Activated CD8-positive, alpha-beta memory T cell treated with anti-CD3 and anti-CD28 coated beads for 24 hours (primary cell): ENCODE data around the gene PPP2R3B.
"Not testable (repeated sequence)": the region's sequence is repeated elsewhere in the genome, so short reads cannot be mapped to it uniquely, and the experiment has no call there.

ENCODE experiments used
- DNase-seq: peaks from one replicate; pipeline ENCODE4 v3.0.0-alpha.2; 2020

Gene PPP2R3B

GRCh38 chrX:336227-336626, 50.5 kb downstream of the PPP2R3B start:
- no peak for DNase-seq

DNA sequence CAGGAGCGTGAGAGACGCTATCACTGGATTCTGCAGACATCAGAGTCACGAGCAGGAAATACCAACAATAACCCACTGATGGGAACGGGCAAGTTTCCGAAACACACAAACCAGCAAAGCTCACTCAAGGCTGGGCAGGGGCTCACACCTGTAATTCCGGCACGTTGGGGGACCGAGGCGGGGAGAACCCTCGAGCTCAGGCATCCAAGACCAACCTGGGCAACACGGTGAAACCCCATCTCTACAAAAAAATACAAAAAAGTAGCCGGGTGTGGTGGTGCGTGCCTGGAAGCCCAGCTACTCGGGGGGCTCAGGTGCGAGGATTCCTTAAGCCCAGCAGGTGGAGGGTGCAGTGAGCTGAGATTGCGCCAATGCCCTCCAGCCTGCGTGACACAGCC, 51.0 kb downstream of the PPP2R3B start:
- no peak for DNase-seq

DNA sequence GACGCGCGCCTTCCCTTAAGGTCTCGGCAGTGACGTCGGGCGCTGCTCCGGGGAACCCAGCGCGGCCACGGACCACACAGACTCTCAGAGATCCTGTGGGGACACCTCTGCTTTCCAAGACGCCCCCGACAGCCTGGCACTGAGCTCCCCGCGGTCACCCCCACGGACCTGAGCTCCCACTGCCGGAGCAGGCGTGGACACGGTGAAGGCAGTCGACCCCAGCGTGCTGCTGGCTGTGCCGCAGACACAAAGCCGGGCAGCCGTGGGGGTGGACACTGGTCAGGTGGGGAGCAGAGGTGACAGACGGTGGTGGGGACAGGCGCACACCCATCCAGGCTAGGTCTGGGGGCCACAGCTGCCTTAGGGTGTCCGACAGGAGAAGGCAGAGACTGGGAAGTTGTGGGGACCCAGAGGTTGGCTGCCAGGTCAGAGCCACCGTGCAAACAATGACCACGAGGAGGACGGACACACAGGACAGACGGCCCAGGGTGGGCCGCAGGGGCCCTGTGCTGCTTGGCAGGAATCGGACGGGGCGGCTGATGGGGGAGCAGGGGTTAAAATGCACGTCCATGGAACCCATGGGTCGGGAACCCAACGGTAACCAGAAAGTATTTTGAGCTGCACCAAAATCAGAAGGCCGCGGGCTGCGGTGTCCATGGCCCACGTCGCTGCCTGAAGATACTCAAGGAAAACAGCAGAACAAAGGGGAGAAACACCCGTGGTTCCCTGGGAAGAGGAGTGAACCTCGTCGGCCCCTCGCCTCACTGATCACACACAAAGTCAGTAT, 51.5 kb downstream of the PPP2R3B start:
- no peak for DNase-seq

DNA sequence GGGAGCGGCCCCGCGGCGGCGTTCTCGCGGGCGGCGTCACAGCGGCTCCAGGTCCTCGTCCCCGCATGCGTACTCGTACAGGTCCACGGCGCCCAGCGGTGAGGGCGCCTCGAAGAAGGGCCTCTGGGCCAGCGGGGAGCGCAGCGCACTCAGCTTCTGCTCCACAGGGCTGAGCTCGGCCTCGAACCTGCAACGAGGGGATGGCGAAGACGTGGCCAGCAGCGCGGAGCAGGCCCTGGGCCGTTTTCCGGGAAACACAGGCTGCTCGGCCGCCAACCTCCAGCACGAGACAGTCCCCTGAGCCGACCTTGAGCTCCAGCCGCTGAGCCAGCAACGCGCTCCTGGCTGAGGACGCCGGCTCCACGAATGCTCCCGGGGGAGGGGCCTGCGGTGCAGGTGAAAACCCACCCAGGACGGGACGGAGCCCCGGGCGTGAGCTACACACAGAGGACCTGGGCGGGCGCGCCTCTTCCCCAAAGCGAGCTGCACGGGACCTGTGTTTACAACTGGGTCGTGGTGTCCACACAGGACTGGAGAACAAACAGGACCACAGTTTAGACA, 52.3 kb downstream of the PPP2R3B start:
- DNase-seq, result no peak

DNA sequence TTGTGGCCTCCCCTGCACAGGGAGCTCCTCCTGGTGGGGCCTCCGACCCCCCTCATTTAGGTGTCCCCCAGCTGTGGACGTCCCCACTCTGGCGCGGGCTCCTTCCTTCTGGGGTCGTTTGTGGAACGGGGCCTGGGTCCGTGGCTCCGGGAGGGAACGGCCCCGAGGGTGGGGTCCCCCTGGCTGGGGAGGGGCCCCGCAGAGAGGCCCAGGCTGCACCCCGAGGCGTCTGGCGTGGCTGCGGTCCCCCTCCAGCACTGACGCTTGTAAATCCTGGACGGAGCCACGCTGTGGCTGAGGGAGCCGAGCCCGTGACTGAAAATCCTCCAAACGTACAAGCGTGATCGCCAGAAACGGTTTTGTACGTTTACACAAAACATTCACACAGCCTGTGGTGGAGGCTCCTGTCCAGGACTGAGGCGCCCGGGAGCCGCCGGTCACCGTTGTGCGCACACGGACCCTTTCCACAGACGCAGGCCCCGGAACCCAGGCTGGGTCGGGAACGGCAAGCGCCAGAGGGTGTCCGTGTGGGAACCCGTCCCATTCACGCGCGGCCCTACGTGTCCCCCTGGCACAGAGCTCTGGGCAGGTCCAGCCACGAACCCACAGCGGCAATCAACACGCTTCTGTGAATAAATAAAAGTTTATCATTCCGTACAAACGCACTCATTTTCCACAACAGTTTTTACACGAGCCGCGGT, 52.9 kb downstream of the PPP2R3B start:
- DNase-seq, result no peak

- DNase-seq, result no peak
Observed at GRCh38 chrX:332916-333610, 53.6 kb downstream of the PPP2R3B start.

DNA sequence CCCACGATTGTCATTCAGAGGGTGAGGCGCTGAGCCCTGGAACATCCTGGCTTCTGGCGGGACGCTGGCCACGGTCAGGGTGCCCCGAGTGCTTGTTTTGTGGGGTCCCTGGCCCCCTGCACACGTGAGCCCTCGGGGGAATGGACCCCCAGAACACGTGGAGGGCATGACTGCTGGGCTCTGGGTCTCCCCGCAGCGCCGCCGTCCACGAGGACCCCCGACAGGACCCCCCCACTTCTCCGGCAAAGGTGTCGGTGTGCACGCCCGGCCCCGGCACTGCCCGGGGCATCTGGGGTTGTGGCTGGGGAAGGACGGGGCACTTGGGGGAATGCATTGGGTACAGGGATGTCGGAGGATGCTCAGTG, 54.2 kb downstream of the PPP2R3B start:
- no peak for DNase-seq

DNA sequence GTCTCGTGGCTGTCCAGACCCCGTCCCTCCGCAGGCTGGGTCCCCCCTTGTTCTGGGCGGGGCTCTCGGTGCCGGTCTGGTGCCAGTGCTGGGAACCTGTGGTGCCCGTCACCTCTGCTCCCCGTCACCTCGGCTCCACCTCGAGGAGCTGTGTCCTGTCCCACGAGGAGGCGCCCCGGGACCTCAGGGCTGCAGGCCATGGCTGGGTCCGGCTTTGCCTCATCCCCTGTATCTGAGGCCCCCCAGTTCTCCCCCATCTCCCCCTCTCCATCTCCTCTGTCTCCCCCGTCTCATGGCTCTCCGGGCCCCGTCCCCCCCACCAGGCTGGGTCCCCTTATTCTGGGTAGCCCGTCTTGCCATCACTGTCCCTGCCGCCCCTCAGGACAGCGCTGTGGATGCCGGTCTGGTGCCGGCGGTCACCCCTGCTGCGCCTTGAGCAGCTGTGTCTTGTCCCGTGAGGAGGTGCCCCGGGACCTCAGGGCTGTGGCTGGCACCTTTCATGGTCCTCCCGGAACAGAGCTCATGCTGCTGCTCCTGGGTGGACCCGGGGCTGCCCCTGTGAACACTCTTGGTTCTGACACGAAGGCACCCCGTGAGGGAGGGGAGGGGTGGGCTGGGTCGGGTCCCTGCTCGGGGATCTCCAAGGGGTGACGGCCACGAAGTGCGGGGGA, 54.7 kb downstream of the PPP2R3B start:
- DNase-seq, result no peak

GRCh38 chrX:331151-331824, 55.4 kb downstream of the PPP2R3B start:
- DNase-seq, result peak; percentile 69

- no peak for DNase-seq
Observed at GRCh38 chrX:330726-331150, 56.0 kb downstream of the PPP2R3B start.

DNA sequence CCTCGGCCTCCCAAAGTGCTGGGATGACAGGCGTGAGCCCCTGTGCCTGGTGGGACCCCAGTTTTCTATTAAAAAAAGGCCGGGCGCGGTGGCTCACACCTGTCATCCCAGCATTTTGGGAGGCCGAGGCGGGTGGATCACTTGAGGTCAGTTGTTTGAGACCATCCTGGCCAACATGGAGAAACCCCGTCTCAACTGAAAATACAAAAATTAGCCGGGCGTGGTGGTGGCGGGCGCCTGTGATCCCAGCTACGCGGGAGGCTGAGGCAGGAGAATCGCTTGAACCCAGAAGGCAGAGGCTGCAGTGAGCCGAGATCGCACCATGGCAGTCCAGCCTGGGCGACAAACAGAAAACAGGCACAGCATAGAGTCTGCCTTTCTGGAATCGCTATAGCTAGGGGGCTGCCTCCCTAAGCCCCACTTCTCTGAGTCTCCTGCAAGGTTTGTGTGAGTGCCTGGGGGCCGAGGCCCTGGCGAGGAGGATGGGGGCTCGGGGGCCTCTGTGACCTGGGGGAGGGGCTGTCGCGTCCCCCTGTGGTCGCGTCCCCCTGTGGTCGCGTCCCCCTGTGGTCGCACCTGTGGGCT, 56.5 kb downstream of the PPP2R3B start:
- DNase-seq, result not testable (repeated sequence)

GRCh38 chrX:329291-329910, 57.3 kb downstream of the PPP2R3B start:
- DNase-seq, result no peak

- no peak for DNase-seq
Observed at GRCh38 chrX:327660-328126, 59.0 kb downstream of the PPP2R3B start.

- DNase-seq, result not testable (repeated sequence)
Observed at GRCh38 chrX:324664-325063, 62.0 kb downstream of the PPP2R3B start.

DNA sequence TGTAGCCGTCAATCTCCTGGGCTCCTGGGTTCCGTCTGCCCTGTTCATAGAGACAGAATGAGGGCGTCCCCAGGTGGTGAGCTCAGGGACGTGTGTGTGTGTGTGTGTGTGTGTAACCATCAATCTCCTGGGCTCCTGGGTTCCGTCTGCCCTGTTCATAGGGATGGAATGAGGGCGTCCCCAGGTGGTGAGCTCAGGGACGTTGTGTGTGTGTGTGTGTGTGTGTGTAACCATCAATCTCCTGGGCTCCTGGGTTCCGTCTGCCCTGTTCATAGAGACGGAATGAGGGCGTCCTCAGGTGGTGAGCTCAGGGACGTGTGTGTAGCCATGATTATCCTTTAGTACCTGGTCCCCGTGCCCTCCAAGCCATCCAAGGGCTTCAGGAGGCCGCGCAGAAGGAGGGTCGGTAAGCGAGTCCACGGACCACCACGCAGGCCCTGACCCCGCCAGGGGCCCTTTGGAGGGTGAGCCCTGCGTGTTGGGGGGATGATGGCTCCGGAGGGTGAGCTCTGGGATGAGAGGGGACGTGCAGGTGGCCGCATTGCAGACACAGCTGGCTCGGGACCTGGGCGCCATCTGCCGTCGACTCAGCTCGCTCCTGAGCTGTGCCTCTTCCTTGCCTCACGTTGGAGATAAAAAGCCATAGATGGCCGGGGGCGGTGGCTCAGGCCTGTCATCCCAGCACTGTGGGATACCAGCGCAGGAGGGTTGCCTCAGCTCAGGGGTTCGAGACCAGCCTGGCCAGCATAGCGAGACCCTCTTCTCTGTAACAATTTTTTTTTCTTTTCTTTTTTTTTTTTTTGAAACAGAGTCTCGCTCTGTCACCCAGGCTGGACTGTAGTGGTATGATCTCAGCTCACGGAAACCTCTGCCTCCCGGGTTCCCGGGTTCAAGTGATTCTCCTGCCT, 62.7 kb downstream of the PPP2R3B start:
- no peak for DNase-seq

GRCh38 chrX:320126-320783, 66.5 kb downstream of the PPP2R3B start:
- peak; percentile 71 for DNase-seq

DNA sequence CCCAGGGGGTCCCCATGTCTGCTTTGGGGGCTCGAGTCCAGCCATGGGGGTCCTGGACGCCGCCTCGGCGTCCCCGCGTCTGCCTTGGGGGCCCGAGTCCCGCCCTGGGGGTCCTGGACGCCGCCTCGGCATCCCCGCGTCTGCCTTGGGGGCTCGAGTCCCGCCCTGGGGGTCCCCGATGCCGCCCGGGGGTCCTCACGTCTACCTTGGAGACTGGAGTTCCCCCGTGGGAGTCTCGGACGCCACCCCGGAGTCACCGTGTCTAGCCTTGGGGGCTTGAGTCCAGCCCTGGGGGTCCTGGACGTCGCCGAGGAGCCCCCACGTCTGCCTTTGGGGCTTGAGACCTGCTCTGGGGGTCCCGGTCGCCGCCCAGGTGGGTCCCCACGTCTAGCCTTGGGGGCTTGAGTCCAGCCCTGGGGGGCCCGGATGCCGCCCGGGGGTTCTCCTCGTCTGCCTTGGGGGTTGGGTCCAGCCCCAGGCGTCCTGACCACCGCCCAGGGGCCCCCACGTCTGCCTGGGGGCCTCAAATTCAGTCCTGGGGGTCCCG, 67.1 kb downstream of the PPP2R3B start:
- peak; percentile 77 for DNase-seq

DNA sequence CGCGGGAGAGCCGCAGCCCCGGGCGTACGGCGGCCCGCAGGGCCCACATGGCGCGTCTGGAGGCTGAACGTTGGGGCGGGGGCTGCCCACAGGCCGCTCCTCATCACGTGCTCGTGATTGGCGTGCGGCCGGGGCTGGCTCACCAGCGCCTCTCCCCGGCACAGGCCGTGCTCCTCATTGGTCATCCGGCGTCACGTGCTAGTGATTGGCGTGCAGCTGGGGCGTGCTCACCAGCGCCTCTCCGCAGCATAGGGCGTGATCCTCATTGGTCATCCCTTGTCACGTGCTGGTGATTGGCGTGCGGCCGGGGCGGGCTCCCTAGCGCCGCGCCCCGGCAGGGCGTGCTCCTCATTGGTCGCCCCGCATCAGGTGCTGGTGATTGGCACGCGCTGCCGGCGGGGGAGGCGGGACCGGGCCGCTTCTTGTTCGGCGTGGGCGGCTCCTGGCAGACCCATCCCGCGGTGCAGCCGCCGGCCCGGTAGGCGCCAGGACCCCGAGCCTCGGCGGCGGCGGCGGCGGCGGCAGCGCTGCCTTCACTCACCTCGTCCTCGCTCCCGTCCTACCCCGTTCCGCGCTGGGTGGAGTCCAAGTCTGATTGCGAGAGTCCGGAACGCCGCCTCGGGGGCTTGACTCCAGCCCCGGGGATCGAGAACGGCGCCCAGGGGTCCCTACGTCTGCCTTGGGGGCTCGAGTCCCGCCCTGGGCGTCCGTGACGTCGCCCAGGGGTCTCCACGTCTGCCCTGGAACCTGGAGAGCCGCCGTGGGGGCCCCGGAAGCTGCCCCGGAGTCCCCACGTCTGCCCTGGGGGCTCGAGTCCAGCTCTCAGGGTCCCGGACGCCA, 67.7 kb downstream of the PPP2R3B start, which contains the start of gene GTPBP6:
Gene GTPBP6 (minus strand): TSS at position 58 of the 840 bp plus-strand sequence. CDS start 9 bp downstream, at position 49.
- DNase-seq, result peak; percentile 98
